HG02938 (cell line): Measurements from ENCODE around the gene ZDHHC18.
"Not testable (repeated sequence)": the region's sequence is repeated elsewhere in the genome, so short reads cannot be mapped to it uniquely, and the experiment has no call there.

Experiments used
- ATAC-seq: cut with Tn5 transposase; IDR thresholded peaks from one replicate; pipeline ENCODE4 v1.9.1; 2021; ENCODE audit warnings: mild to moderate bottlenecking, moderate library complexity; ENCODE audit not compliant: unreplicated experiment

ZDHHC18 gene

GRCh38 chr1:26831546-26832248 lies 5.2 kb downstream of the ZDHHC18 start:
- ATAC-seq, result no peak

DNA sequence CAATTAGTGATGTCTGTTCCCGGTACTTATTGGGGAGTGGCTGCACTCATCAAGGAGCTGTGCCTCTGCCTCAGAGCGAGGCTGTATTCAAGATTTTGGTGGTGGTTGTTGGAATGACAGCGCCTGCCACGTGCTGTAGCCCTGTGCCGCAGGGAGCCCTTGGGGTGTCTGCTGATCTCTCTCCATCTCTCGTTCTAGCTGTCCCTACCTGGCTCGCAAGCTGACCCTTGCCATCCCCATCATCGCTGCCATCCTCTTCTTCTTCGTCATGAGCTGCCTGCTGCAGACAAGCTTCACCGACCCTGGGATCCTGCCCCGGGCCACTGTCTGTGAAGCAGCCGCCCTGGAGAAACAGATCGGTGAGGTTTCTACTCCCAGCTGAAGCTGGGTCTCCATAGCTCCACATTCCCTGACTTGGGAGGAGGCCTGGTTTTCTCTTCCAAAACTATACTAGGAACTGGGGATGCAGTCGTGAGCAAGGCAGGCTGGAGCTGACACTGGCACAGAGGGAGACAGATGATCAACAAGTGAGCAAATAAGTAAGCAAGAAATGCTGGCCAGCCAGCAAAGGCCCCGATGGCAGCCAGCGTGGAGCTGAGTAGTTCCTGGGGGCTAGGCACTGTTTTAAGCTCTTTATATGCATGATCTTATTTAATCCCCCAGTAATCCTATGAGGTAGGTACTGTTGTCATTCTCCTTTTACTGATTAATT lies 5.9 kb downstream of the ZDHHC18 start:
- no peak for ATAC-seq

DNA sequence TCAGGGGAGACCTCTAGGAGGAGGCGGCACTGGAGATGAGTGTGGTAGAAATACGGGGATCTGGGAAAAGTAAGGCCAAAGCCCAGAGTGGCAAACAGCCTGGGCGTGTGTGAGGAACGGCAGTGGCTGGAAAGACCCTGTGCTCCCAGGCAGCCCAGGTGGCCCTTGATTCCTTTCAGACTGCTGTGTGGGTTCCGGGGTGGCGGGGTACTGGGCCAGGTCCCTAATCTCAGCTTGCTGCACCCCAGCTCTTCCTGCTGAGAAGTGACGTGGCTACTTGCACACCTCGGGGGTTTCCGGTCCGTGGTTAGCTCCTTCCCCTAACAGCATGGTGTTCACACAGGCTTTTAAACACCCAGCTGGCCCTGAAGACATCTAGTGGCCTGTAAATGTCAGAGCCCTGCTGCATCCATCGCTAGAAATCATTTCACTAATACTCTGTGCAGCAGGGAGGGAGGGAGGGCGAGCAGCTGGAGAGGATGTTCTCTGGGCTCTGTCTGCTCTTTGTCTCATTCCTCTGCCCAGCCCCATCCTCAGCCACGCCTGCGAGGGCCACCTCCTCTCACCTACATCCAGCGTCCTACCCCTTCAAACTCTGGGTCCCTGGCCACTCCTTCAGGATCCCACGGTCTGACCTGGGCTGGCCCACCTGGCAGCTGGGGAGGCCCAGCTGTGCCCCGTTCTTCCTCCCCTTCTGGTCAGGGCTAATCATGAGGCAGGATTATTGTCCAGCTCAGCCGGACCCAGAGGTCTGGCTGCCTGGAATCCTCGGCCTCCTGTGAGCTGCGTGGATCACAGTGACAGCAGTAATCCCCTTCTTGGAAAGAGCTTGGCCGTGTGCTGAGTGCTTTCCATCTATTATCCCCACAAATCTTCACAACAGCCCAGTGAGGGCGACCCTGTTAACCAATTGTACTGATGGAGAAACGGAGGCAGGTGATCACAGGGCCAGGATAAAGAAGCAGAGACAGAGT lies 7.2 kb downstream of the ZDHHC18 start:
- ATAC-seq, result peak; percentile 86

DNA sequence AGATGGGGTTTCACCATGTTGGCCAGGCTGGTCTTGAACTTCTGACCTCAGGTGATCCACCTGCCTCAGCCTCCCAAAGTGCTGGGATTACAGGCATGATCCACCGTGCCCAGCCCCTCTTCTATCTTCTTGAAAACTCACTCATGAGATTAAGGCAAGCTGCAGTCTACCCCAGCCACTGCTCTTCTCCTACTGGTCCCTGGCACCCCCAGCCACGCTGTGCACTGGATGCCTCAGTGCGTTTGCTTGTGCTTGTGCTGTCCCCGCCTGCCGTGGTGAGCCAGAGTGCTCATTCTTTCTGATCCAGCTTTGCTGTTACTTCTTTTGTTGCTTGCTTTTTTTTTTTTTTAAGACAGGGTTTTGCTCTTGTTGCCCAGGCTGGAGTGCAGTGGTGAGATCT lies 11.2 kb downstream of the ZDHHC18 start:
- not testable (repeated sequence) for ATAC-seq

DNA sequence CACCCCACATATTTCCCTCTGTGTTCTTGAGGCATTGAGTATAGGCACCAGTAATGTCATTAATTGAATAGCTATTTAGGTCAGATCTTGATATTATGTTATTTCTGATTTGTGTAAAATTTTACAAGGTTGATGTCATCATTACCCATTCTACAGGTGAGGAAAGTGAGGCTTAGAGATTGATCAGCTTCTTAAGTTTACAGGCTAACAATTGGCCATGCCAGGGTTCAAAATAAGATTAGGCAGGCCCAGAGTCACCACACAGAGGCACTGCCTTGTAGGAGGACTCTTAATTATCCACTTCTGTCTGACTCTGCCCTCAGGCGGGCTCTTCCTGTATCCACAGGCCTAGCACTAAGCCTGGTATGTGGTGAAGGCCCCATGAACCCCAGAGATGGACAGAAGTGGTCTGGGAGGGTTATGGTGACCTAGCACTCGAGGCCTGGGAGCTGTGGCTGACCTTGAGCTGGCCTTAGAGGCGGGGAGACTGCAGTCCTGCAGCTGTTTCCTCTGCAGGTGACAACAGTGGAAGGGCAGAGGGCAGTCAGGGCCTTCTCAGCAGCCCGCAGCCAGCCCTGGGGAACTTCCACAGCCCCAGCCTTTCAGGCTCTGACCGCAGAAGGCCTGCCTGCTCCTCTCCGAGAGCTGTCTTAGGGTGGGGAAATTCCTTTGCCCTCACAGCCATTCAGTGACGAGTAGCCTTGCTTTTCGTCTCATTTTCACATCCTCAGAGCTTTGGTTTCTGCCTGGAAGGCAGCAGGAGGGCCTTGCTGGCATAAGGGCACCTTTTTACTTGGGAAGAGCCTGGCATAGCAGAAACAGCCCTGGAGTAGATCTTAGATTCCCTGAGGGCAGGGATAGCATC lies 12.2 kb downstream of the ZDHHC18 start:
- peak; percentile 84 for ATAC-seq

DNA sequence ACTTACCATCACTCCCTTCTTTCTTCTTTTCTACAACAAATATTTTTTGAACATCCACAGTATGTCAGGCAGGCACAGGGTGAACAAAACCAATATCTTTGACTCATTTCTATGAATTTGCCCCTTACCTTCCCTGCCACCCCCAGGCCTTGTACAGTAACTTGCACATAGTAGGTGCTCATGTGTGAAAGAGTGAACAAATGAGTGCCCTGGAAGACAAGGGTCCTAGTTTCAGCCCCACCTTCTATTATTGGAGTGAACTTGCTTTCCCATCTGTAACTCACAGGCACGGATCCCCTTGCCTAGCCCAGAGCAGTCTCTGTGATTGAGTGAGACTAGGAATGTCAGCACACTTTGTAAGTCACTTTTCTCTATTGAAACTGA lies 12.8 kb downstream of the ZDHHC18 start:
- ATAC-seq, result no peak

GRCh38 chr1:26839779-26840178 lies 13.3 kb downstream of the ZDHHC18 start:
- no peak for ATAC-seq

DNA sequence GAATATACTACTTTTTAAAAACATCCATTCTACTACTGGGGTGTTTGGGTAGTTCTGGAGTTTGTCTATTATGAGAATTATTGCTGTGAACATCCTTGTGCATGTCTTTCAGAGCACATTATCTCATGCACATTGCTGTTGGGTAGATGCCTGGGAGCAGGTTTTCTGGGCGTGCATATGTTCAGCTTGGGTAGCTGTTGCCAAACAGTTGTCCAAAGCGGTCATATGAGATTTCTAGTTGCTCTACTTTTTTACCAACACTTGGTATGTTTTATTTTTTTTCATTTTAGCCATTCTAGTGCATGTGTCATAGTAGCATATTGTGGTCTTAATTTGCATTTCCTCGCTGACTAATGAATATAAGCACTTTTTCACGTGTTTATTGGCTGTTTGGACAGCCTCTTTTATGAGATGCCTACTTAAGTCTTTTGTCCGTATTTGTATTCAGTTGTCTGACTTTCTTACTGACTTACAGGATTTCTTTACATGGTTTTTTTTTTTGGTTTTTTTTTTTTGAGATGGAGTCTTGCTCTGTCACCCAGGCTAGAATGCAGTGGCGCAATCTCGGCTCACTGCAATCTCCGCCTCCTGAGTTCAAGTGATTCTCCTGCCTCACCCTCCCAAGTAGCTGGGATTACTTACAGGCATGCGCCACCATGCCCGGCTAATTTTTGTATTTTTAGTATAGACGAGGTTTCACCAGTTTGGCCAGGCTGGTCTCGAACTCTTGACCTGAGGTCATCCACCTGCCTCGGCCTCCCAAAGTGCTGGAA lies 18.1 kb downstream of the ZDHHC18 start:
- no peak for ATAC-seq

GRCh38 chr1:26847826-26848225 lies 21.3 kb downstream of the ZDHHC18 start:
- not testable (repeated sequence) for ATAC-seq

DNA sequence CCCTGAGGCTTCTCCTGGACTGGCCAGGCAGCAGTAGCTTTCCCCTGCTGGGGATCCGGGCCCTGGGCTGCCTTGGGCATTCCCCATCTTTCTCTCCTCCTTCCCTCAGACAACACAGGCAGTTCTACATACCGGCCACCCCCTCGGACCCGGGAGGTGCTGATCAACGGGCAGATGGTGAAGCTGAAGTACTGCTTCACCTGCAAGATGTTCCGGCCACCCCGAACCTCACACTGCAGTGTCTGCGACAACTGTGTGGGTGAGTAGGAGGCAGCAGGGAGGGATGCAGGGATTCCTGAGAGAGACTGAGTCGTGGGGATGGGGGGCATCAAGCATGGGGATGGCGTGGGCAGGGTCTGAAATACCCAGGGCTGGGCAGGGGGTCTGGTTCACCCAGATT lies 22.0 kb downstream of the ZDHHC18 start:
- ATAC-seq, result no peak

DNA sequence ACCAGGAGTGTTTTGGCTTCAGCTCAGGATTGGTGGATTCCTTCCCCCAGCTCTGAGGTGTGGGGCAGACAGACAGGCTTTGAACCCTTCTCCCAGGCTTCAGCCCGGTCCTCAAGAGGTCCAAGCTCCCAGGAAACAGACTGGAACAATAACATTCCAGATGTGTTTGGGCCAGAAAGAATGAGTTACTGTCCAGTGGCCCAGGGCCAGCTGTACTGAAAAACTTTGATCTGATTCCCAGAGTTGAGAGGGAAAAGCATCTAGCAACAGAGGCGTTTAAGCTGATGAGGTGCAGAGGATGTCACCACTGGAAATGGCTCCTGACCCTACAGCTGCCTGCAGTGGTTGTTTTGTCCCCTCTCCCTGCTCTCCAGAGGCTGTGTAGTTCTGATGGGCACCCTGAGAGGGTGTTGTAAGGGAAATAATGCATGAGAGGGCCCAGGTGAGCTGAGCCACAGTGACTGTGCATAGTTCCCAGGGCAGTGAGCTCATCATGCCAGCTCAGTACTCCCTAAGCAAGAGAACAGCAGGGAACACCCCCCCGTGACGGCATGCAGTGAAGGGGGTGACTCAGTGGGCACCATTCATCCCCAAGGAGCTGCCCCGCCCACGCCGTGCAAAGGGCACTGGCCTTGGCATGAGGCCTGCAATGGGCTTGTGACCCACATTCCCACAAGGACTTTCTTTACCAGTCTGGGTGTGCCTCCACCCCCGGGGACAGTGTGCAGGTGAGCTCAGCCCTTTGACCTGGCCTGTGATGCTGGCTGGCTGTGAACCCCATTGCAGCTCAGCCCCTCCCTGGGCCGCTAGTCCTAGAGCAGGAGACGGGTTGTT lies 22.7 kb downstream of the ZDHHC18 start:
- ATAC-seq, result no peak

GRCh38 chr1:26851106-26851684 lies 24.7 kb downstream of the ZDHHC18 start:
- no peak for ATAC-seq

GRCh38 chr1:26852701-26853100 lies 26.2 kb downstream of the ZDHHC18 start:
- no peak for ATAC-seq

GRCh38 chr1:26853156-26853555 lies 26.7 kb downstream of the ZDHHC18 start:
- no peak for ATAC-seq

DNA sequence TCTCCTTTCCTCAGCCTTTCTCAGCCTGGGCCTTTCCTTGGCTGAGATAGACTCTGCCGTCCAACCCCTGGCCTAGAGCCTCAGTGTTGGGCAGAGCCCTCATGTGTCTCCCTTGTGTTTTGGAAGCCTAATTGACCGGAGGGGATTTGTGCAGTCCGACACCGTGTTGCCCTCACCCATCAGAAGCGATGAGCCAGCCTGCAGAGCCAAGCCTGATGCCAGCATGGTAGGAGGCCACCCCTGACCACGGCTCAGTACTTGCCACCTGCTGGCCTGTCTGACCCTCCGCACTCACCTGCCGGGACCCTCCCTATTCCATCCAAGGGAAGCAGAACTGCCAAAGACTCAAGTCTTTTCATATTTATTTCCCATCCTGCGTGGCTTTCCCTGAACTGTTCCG lies 27.1 kb downstream of the ZDHHC18 start:
- ATAC-seq, result no peak

DNA sequence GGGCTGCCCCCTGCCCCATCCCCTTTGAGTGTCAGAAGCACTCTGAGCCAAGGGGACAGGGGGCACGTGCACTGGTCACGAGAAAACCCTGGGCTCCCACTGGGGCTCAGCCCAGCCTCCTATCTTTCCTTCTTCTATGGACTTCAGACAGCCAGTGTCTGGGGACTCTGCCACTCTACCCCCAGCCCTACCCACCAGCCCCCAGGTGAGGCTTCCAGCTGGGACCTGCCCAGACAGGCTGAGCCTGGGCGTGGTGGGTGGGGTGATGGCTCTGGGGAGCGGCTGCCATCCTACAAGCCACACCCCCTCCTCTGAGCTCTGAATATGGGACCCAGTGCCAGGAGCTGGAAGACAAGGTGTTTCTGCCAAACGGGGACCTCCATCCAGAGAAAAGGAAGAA lies 28.4 kb downstream of the ZDHHC18 start:
- ATAC-seq, result no peak

DNA sequence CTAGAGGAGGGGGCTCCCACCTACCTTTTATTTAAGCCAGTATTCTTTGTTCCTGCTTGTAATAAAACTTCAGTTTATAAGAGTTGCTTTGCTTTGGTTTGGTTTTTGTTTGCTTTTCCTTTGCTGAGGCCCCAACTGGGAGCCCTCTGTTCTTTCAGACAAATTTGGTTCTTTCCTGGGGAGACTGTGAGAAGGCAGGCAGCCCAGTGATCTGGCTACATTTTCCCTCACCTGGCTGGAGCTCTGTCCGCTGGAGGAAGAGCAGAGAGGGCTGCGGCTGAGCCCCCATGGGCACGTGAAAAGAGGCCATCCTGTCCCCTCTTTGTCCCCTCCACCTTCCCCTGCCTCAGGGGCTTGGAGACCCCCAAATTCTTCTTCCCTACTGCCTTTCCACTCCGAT lies 29.1 kb downstream of the ZDHHC18 start:
- ATAC-seq, result no peak

DNA sequence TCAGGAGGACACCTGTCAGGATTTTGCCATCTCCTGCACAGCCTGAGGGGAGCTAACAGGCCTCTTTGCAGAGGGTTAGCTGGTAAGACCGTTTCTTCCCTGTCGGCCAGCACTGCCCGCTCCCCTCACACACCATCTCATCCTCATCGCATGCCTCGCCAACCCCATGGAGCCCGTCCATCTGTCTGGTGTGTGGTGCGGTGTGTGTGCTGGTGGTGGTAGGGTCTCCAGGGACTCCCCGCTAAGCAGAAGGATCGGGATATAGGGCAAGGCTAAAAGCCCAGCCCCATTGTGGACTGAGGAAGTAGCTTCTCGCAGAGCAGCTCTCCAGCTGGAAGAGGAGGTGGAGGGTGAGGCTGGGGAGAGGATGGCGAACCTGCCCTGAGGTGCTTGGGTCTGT lies 29.7 kb downstream of the ZDHHC18 start:
- no peak for ATAC-seq
